Non-pigmented ciliary epithelial cell (primary cell): Measurements from ENCODE around the gene VWA7.

Source experiments
- DNase-seq: peaks from one replicate; pipeline ENCODE4 v3.0.0-alpha.2; 2010; ENCODE audit warnings: low read depth

The VWA7 gene

GRCh38 chr6:31729515-31729978 is 47.6 kb downstream of the VWA7 start:
- peak; percentile 46 for DNase-seq

GRCh38 chr6:31728767-31729514 is 48.2 kb downstream of the VWA7 start, which contains the start of gene DDAH2:
DDAH2 (minus strand) TSS chr6:31729299; CDS start chr6:31729161, 138 bp downstream.
- no peak for DNase-seq

GRCh38 chr6:31727717-31728671 is 49.1 kb downstream of the VWA7 start:
- no peak for DNase-seq

GRCh38 chr6:31727034-31727716 is 50.0 kb downstream of the VWA7 start:
- DNase-seq, result no peak

- DNase-seq, result no peak
Measured at GRCh38 chr6:31725502-31726350, 51.4 kb downstream of the VWA7 start.

GRCh38 chr6:31723980-31724691 is 53.0 kb downstream of the VWA7 start:
- DNase-seq, result no peak

- DNase-seq, result no peak
Measured at GRCh38 chr6:31723245-31723979, 53.7 kb downstream of the VWA7 start, which contains the start of gene MPIG6B. MPIG6B (plus strand) TSS chr6:31723373; CDS start chr6:31723384, 11 bp downstream.

- no peak for DNase-seq
Measured at GRCh38 chr6:31722173-31722572, 55.0 kb downstream of the VWA7 start.

- no peak for DNase-seq
Measured at GRCh38 chr6:31721351-31722020, 55.6 kb downstream of the VWA7 start, which contains the start of gene LY6G6C. LY6G6C (minus strand) TSS chr6:31721746; CDS start chr6:31721679, 67 bp downstream.

- no peak for DNase-seq
Measured at GRCh38 chr6:31720196-31720770, 56.8 kb downstream of the VWA7 start.

GRCh38 chr6:31719001-31719400 is 58.1 kb downstream of the VWA7 start:
- no peak for DNase-seq

GRCh38 chr6:31718265-31718664 is 58.9 kb downstream of the VWA7 start:
- DNase-seq, result no peak

- no peak for DNase-seq
Measured at GRCh38 chr6:31717499-31718222, 59.5 kb downstream of the VWA7 start.
